HG02840 (cell line): ENCODE data around the gene ENAM.
"Not testable (repeated sequence)": the region's sequence is repeated elsewhere in the genome, so short reads cannot be mapped to it uniquely, and the experiment has no call there.

Experiments used
- ATAC-seq: cut with Tn5 transposase; IDR thresholded peaks from one replicate; pipeline ENCODE4 v1.9.1; 2021; ENCODE audit warnings: mild to moderate bottlenecking, moderate library complexity, moderate number of reproducible peaks; ENCODE audit not compliant: unreplicated experiment, low FRiP score

ENAM gene

DNA sequence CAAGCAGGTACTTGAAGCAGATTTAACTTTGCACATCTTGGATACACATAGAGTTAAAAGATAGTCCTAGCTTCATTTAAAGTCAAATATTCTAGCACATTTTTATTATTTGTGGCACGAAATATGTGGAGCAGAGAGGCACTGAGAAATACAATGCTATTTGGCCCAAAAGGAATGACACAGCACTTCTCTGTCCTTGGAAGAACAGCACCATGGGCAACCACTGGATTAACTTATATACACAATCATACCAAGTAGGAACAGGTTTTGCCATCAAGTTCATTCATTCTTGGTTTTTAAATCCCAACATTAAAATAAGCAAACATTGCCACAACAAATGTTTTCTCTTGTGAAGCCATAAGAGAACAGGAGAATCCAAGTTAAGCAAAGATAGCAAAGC, 924 bp upstream of the ENAM start:
- no peak for ATAC-seq

GRCh38 chr4:70629469-70630090, 1.0 kb downstream of the ENAM start:
- ATAC-seq: no peak

DNA sequence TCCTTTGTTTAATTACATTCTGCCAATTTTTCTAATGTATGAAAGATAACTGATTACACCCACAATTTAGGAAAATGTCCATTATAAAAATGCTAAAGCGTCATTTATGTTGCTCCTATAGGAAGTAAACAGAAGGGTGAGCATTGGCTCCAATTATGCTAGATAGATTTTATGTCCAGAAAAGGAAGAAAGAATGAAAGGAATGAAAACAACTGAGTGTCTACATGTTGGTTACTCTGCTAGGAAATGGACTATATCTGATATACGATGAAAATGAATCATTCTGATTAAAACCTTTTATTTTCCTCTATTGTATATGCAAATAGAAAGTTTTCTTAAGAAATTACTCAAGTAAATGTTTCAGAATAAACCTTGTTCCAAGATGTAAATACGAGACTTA, 1.6 kb downstream of the ENAM start:
- ATAC-seq: no peak

DNA sequence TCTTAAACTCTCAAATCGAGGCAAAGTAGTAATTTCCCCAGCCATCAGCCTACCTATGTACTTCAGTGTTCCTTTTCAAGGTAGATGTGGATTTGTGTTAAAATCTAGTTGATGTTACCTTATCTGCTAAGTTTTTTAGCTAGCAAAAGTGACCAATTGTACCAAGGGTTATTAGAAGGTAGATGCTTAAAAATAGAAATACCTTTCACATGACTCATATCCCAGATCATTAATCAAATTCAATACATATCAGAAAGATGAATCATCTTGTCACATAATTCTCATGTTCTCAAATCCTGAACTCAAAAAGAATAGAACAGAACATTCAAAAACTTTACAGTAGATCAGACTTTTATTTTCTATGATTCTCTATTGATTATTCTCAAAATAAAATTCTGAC, 3.5 kb downstream of the ENAM start:
- ATAC-seq: no peak

DNA sequence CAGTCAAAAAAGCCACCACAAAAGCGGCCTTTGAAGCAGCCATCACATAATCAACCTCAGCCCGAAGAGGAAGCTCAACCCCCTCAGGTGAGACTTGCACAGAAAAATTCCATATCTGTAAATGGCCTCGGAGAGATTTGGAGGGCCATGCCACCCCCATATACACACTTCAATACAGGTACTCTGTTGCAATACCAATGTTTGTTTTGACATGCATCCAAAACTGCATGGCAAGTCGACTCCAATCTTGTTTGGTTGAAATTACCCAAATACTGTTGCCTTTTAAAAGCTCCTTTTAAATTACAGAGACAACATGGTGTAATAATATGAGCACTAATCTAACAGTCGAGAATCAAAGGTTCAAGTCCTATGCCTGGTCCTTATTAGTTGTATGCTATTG, 5.9 kb downstream of the ENAM start:
- no peak for ATAC-seq

DNA sequence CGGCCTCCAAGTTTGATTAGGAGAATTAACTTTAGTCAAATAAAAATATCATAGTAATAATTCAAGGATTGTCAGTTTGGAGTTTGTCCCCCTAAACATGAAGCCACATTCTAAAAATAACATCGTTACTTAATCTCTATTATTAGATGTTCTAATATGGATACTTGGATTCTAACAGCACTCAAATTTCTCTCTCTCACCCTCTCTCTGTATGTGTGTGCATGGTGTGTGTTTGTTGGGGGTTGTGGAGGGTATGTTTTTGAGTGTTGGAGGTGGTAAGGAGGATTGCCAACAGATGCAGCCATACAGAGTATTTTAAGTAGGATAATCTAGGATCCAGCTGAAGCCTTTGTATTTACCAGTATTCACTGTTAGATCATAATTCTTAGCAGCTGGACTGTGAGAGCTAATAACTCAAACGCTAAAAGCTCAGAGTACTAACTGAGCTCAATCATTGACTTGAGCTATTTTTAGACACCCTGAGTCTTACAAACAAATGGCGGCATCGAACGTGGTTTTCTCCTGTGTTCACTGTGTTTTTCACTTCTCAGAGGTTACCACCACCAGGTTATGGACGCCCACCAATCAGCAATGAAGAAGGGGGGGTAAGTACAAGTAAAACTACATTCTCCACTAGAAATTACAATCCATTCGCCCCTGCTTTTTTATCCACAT, 8.8 kb downstream of the ENAM start:
- ATAC-seq: no peak

DNA sequence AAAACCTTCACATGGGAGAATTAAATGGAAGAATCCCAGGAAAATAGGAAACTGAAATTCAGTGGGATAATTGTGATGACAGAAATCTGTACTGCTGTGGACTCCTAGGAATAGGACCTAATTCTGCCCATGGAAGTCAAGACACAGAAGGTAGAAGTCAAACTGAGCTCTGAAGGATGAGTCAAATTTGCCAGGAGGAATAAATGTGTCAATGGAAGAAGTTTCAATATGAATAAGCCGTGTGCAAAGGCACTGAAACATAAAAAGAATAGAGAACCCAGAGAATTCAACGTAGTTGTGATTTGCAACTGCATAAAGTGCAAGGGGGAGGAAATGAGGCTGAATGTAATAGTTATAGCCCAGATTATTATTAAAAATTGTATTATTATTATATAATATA, 11.6 kb downstream of the ENAM start:
- ATAC-seq: no peak

- ATAC-seq: not testable (repeated sequence)
Observed at GRCh38 chr4:70650741-70651140, 22.2 kb downstream of the ENAM start.

GRCh38 chr4:70651864-70652506, 23.4 kb downstream of the ENAM start:
- no peak for ATAC-seq

- ATAC-seq: no peak
Observed at GRCh38 chr4:70654605-70655011, 26.1 kb downstream of the ENAM start.

GRCh38 chr4:70657326-70657725, 28.8 kb downstream of the ENAM start:
- ATAC-seq: no peak

GRCh38 chr4:70658418-70658817, 29.9 kb downstream of the ENAM start:
- no peak for ATAC-seq

GRCh38 chr4:70660106-70660505, 31.6 kb downstream of the ENAM start:
- ATAC-seq: no peak

DNA sequence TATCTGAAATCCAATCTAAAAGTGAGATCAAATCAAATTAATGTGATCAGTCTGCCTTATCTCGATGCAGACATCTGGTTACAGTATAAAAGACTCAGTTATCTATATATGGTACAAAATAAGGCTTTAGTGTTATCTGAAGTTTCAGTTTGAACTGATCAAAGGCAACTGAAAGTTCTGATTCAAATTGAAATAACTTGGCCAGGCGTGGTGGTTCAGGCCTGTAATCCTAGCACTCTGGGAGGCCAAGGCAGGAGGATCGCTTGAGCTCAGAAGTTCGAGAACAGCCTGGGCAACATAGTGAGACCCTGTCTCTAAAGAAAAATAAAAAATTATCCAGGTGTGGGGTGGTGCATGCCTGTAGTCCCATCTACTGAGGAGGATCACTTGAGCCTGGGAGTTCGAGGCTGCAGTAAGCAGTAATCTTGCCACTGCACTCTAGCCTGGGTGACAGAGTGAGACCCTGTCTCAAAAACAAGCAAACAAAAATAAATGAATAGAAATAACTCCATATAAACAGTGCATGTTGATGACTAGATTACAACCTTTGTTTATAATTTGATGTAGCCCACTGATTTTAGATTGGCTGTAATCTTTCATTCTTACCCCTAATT, 32.9 kb downstream of the ENAM start:
- peak; percentile 60 for ATAC-seq

DNA sequence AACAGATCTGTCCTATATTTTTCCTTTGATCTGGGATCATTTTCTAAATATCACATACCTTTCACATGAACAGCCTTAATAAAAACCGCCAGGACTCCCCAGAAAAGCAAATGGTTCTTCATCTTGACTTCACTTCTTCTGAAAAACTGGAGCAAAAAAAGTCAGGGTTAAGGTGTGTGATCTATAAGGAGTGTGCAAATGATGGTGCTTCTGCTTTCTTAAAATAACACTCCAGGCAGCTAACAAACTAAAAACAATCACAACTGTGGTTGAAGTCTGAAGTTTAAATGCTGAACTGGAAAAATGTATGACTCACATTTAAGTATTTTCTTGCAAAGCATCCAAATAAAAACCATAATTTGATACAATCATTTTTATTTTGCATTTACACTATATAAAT, 37.8 kb downstream of the ENAM start, which contains the start of gene JCHAIN:
Gene JCHAIN, minus strand, starts transcription at position 140 of the 400 bp plus-strand sequence. Its CDS starts 18 bp downstream, at position 122.
- ATAC-seq: no peak

DNA sequence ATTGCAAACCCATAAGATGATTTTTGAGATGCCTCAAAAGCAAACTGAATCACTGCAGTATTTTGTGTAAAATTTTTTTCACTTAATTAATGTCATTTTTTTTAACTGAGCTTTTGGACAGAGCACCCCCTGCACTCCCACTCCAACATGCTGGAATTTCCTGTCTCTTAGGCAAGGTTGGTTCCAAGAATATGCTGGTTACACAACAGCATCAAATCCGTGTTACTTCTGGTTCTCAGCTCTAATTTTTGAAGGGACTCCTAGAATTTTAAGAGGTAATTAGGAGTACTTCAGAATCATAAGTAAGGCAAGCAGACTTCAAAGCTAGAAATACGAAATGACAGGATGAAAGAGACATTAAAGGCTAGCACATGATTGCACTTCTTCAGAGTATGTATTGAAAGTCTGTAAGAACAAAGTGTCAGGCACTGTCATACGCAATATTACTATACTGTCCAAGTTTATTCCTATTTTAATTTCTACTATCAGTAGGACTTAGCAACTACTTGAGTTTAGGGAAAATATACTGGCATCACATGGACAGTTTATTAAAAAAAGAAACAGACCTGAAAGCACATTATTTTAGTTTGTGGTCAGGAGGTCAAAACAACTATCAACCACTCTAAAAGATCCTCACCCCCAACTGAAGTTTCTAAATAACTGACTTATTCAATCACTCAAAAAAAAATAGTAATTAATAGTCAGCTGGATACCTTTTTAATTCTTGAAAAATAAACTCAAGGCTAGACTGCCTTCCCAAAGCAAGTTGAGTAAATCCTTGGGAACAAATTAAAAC, 39.4 kb downstream of the ENAM start:
- no peak for ATAC-seq

DNA sequence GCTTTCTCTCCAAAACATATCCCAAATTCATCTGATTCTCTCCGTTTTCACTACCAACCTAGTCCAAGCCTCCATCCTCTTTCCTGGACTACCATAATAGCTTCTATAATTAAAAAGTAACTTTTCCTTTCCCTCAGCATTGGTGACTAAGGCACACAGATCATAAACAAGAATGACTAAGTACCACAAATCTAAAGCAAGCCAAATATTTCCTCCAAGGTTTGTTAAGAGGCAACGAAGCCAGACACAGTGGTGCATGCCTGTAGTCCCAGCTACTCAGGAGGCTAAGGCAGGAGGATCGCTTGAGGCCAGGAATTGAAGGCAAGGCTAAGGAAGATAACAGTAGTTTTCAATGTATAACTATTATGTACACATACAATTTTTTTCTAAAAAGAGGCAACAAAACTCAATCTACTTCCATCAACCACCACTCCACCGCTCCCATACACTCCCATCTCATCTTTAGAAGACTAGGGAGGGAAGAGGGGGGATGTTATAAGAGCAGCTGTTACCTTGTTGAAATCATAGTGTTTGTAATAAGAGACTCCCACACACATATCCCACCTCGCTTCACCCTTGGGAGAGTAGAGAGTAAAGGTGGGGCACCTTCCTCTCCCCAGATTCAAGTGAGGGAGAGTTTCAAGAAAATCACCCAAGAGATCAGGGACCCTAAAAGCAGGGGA, 41.9 kb downstream of the ENAM start:
- no peak for ATAC-seq

DNA sequence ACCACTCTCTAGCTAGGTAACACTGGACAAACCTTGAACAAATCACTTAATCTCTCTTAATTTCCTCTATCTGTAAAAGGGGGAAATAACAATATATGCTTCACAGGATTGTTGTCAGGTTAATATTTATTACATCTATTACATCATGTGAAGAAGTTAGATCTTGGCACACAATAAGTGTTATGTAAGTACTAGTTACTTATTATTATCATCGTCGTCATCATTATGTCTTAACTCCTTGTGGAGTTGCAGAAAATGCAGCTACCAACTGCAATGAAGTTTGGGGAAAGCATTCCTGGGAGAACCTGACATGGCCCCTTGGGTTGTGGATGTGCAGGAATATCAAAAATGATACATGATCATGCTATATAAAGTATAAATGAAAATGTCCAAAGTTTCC, 42.5 kb downstream of the ENAM start:
- ATAC-seq: no peak

- ATAC-seq: no peak
Observed at GRCh38 chr4:70674191-70674590, 45.6 kb downstream of the ENAM start.

DNA sequence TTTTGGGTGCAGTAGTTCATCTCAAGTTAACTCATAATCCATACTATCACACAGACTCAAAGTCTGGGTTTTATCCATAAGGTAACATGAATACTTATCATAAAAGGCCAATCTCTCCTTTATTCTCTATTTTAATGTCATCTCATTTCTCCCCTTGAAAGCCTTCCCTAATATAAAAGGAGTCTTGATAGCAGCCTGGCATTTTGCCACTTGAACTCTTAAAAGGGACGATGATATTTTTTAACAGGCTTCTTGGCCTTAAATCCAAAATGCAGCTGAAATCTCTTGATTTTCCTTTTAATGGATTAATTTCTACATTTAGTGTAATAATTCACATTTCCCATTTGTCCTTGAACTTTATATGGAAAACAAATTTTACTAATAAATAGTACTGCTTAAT, 46.2 kb downstream of the ENAM start:
- no peak for ATAC-seq
